ENCODE data around the gene AQP4. TPM values are rescaled to one million over a fixed set of nuclear protein-coding genes. Genes with fewer than 3 reads are reported as not detected.

The AQP4 gene
- total RNA-seq, 1 experiment from 2014 or later = not detected

GRCh38 chr18:26868968-26869586 is 3.6 kb upstream of the AQP4 start:
- TF ChIP-seq REST (IDR thresholded peaks at IDR 0.05; ENCODE audit: insufficient read depth in 1 of 2, low read depth in 2 of 2, low read length in 1 of 2) (no peak), TCF7L2 (IDR thresholded peaks at IDR 0.05; ENCODE audit: low read depth, low read length) (no peak), CTCF (IDR thresholded peaks at IDR 0.05) (no peak), SIN3A (IDR thresholded peaks at IDR 0.05; ENCODE audit: borderline replicate concordance, insufficient read depth, low read depth, low read length) (no peak), POLR2AphosphoS5 (IDR thresholded peaks at IDR 0.05; ENCODE audit: low read depth, low read length) (no peak)
- Histone ChIP-seq H3K36me3 (ENCODE audit: control insufficient read depth, insufficient read depth, low read length) (no peaks in the 10 kb centered on the region), H3K4me3 (ENCODE audit: low read depth in 2 of 2, low read length in 2 of 2) (no peak overlapping the region), H3K9me3 (ENCODE audit: control insufficient read depth, insufficient read depth, low read depth, low read length) (no peaks in the 10 kb centered on the region), H3K27ac (ENCODE audit: low read length) (no peak overlapping the region), H3K4me1 (ENCODE audit: control insufficient read depth, insufficient read depth, low read length) (no peaks in the 10 kb centered on the region), H3K27me3 (ENCODE audit: control insufficient read depth, insufficient read depth, low read length) (peaks cover 20% of the 10 kb centered on the region)
- BruUV-seq (replicated peaks) = no TSS peak
- CTCF ChIA-PET = no interaction called here
- no peak for ATAC-seq
- DNase-seq (ENCODE audit: low read depth, low spot score) = no peak
- POLR2A ChIA-PET = no interaction called here
- intact Hi-C loops (cut with micrococcal nuclease; ENCODE audit: unreplicated experiment) = no loop called here
- in situ Hi-C loops (cut with HindIII; ENCODE audit: low pct_unique_long_range_greater_than_20kb, low sequenced_read_pairs) = no loop called here

- H3K9me3 ChIP-seq (ENCODE audit: control insufficient read depth, insufficient read depth, low read depth, low read length) = no peaks in the 10 kb centered on the region
- no peak overlapping the region for H3K4me3 ChIP-seq (ENCODE audit: low read depth in 2 of 2, low read length in 2 of 2)
- H3K36me3 ChIP-seq (ENCODE audit: control insufficient read depth, insufficient read depth, low read length) = no peaks in the 10 kb centered on the region
- ChIA-PET POLR2A (no interaction called here), CTCF (interaction anchor here (0.6 kb wide), 1 partner anchor 409 kb away, joined by 3 read pairs; no protein-coding TSS in a partner anchor)
- no peaks in the 10 kb centered on the region for H3K4me1 ChIP-seq (ENCODE audit: control insufficient read depth, insufficient read depth, low read length)
- no peak for ATAC-seq
- H3K27ac ChIP-seq (ENCODE audit: low read length) = no peak overlapping the region
- BruUV-seq (replicated peaks) = no TSS peak
- TF ChIP-seq SIN3A (IDR thresholded peaks at IDR 0.05; ENCODE audit: borderline replicate concordance, insufficient read depth, low read depth, low read length) = no peak
- no peak for TF ChIP-seq POLR2AphosphoS5 (IDR thresholded peaks at IDR 0.05; ENCODE audit: low read depth, low read length)
- TF ChIP-seq TCF7L2 (IDR thresholded peaks at IDR 0.05; ENCODE audit: low read depth, low read length) = no peak
- no peak for TF ChIP-seq REST (IDR thresholded peaks at IDR 0.05; ENCODE audit: insufficient read depth in 1 of 2, low read depth in 2 of 2, low read length in 1 of 2)
- TF ChIP-seq CTCF (IDR thresholded peaks at IDR 0.05) = no peak
- in situ Hi-C loops (cut with HindIII; ENCODE audit: low pct_unique_long_range_greater_than_20kb, low sequenced_read_pairs) = no loop called here
- intact Hi-C loops (cut with micrococcal nuclease; ENCODE audit: unreplicated experiment) = no loop called here
- peaks cover 22% of the 10 kb centered on the region for H3K27me3 ChIP-seq (ENCODE audit: control insufficient read depth, insufficient read depth, low read length)
- no peak for DNase-seq (ENCODE audit: low read depth, low spot score)
Measured at GRCh38 chr18:26867471-26867870, 2.0 kb upstream of the AQP4 start.

All from Panc1 (cell line).